HepG2 (cell line): ENCODE data around the gene HAND1. TPM values are rescaled to one million over a fixed set of nuclear protein-coding genes. Genes with fewer than 3 reads are reported as not detected.

Source experiments
- ATAC-seq: fragments of 200-7000 bp; cut with Tn5 transposase; 3 replicates; pipeline ENCODE4 v1.9.1; 2020; ENCODE audit warnings: mild to moderate bottlenecking, moderate library complexity
- BruUV-seq: library from RNA; stranded (reverse); fragments of 400-500 nt; replicated peaks from 2 replicates; lab custom pipeline; 2021; lab: Mats Ljungman, UMichigan
- CTCF ChIA-PET: fragments of 300-600 bp; formaldehyde crosslinking; extraction: SDS; loops from one replicate; lab custom pipeline; 2021; ENCODE audit warnings: low total read pairs, inconsistent platforms, low intra/inter-chr PET ratio; lab: Yijun Ruan, JAX
- POLR2A ChIA-PET: fragments of 350-600 bp; sonication (Branson Sonifier 250); formaldehyde crosslinking; loops from one replicate; lab custom pipeline; 2020; ENCODE audit warnings: antibody characterized with exemption, inconsistent platforms; lab: Yijun Ruan, JAX
- DNase-seq: peaks from one replicate; pipeline ENCODE4 v3.0.0-alpha.2; 2015; ENCODE audit warnings: low spot score
- FAIRE-seq: peaks from 3 replicates; lab custom pipeline; 2011; peaks lifted over from hg19 to GRCh38; lab: Jason Lieb, UNC
- H2AFZ ChIP-seq: one replicate; pipeline ENCODE4 v1.6.1; 2011; ENCODE audit warnings: low read length, inconsistent platforms
- H3K27ac ChIP-seq: fragments of 300-600 bp; 3 replicates; pipeline ENCODE4 v1.8.0; 2011; ENCODE audit warnings: mixed run types, mild to moderate bottlenecking, mixed read lengths, low read length, inconsistent platforms; ENCODE audit not compliant: insufficient read depth; ENCODE audit errors: extremely low read length
- H3K27me3 ChIP-seq, 2 experiments: fragments of 200-600 bp in 1 of 2; 2 replicates in 1 of 2; 3 replicates in 1 of 2; pipeline versions ENCODE4 v1.6.0 to v1.8.0; 2011; ENCODE audit warnings: low read length in 2 of 2, mild to moderate bottlenecking in 2 of 2, moderate library complexity in 2 of 2, inconsistent platforms in 1 of 2; ENCODE audit not compliant: insufficient read depth in 2 of 2, control insufficient read depth in 1 of 2
- H3K36me3 ChIP-seq, 2 experiments: fragments of 200-600 bp in 1 of 2; replicated peaks in 1 of 2; 2 replicates in 1 of 2; 3 replicates in 1 of 2; pipeline versions ENCODE4 v1.5.1 to v1.8.0; 2011; ENCODE audit warnings: low read length in 2 of 2, inconsistent platforms in 1 of 2; ENCODE audit not compliant: insufficient read depth in 2 of 2, control insufficient read depth in 1 of 2
- H3K4me1 ChIP-seq: 2 replicates; pipeline ENCODE4 v1.5.1; 2012; ENCODE audit warnings: low read length, inconsistent platforms; ENCODE audit not compliant: insufficient read depth
- H3K4me2 ChIP-seq: 2 replicates; pipeline ENCODE4 v1.6.0; 2011; ENCODE audit warnings: low read depth, low read length, inconsistent platforms
- H3K4me3 ChIP-seq, 3 experiments: fragments of 200-600 bp in 1 of 3; sonication (generic), shearing (Covaris generic) in 1 of 3; replicated peaks in 1 of 3; 2 replicates each; pipeline ENCODE4 v1.5.1; 2011 to 2016; ENCODE audit warnings: low read length in 3 of 3, inconsistent platforms in 2 of 3, low read depth in 2 of 3, mild to moderate bottlenecking in 2 of 3, control low read depth in 1 of 3, mixed read lengths in 1 of 3; ENCODE audit not compliant: insufficient read depth in 1 of 3
- H3K79me2 ChIP-seq: one replicate; pipeline ENCODE4 v1.6.1; 2011; ENCODE audit warnings: low read length, inconsistent platforms; ENCODE audit not compliant: insufficient read depth
- H3K9ac ChIP-seq: 2 replicates; pipeline ENCODE4 v1.6.0; 2011; ENCODE audit warnings: mild to moderate bottlenecking, low read depth, low read length, inconsistent platforms; ENCODE audit not compliant: insufficient read depth
- H3K9me3 ChIP-seq: 2 replicates; pipeline ENCODE4 v1.5.1; 2012; ENCODE audit warnings: mild to moderate bottlenecking, low read length
- H4K20me1 ChIP-seq: 2 replicates; pipeline ENCODE4 v1.6.0; 2011; ENCODE audit warnings: inconsistent platforms, mild to moderate bottlenecking, low read length, moderate library complexity; ENCODE audit not compliant: insufficient read depth
- LRRFIP1 ChIP-seq: sonication (generic); formaldehyde crosslinking; conservative IDR thresholded peaks from 2 replicates; pipeline ENCODE4 v1.4.0; 2020; ENCODE audit warnings: missing genetic modification reagents
- ZNF775 ChIP-seq: sonication (generic); formaldehyde crosslinking; IDR thresholded peaks from 2 replicates; pipeline ENCODE4 v1.4.0; 2020; ENCODE audit warnings: missing genetic modification reagents, mild to moderate bottlenecking, moderate library complexity, borderline replicate concordance
- WGBS: methylation state at CpG from one replicate; pipeline ENCODE4 v1.1.6; 2017; ENCODE audit warnings: low lambda C conversion rate; 5-methylcytosine and 5-hydroxymethylcytosine counted together
- in situ Hi-C: cut with HindIII; loops from 2 replicates; pipeline ENCODE4 v1.10.0; 2017; ENCODE audit warnings: low pct_unique_long_range_greater_than_20kb; ENCODE audit not compliant: extremely low pct_ligation_motif_present
- intact Hi-C: fragments of 100-400 bp; cut with micrococcal nuclease; formaldehyde crosslinking; loops from one replicate; pipeline ENCODE4 v1.10.0; 2022; ENCODE audit not compliant: unreplicated experiment
- polyA plus RNA-seq, 8 experiments: library from polyadenylated mRNA; depleted of rRNA in 3 of 8; stranded (reverse) in 7 of 8; unstranded in 1 of 8; fragments of >200 nt; fragmentation: Illumina TruSeq in 4 of 8; extraction: Trizol in 4 of 8; gene quantifications; 2 replicates each; pipeline versions ENCODE4 v1.2.1 to v1.2.3, GENCODE V29; 2011 to 2016; ENCODE audit warnings: low read depth in 4 of 8, missing spikeins in 1 of 8, mixed read lengths in 1 of 8; ENCODE audit not compliant: insufficient read depth in 1 of 8
- total RNA-seq, 5 experiments: library from RNA; depleted of rRNA; stranded (reverse); fragments of >200 nt; fragmentation: Illumina TruSeq; extraction: Trizol; gene quantifications; 2 replicates each; pipeline ENCODE4 v1.2.3, GENCODE V29; 2016; ENCODE audit warnings: low read depth in 1 of 5
- TF ChIP-seq, protein P1 (sequence below): sonication (generic); formaldehyde crosslinking; IDR thresholded peaks from 2 replicates; pipeline ENCODE4 v1.4.0; 2020; ENCODE audit warnings: missing genetic modification reagents, borderline replicate concordance

Gene HAND1
- total and polyA plus RNA-seq, 2 of the 13 experiments (the other 11 are each of a cell fraction or from before 2014, with no cell fraction given), result not detected

DNA sequence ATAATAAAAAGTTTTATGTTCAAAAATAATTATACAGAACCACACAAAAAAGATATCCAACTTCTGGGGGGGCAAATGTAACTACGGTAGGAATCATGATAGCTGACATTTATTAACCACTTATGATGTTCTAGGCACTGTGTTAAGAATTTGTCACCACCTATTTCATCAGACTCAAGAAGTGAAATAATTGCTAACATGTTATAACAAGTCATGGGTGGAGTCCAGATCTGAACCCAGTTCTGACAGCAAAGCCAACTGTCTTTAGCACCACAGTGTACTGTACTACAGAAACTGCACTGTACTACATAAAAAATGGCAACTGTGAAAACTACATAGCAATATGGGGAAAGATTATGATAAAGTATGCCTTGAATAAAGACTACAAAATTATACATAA is 35.2 kb downstream of the HAND1 start (continued):
- no peak for TF ChIP-seq ZNF775 (CRISPR knock-in tag)

DNA sequence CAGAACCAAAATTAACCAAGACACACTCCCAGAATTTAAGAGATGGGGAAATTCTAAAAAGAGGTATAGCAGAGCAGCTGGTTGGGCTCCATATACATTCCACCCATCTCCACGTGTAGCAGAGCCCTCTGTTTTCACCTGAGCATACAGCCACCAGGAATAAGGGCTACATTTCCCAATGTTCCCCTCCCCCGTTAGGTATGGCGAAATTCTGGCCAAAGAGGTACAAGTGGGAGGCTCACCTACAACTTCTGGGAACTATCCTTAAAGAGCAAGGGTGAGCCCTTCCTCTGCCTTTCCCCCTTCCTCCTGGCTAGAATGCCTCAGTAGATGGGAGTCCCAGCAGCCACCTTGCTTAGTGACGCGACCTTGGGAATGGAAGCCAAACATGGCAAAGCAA is 37.5 kb downstream of the HAND1 start:
- Histone ChIP-seq H3K36me3 (peaks cover 0 to 27% of the 10 kb centered on the region in 2 experiments; a peak in 4 of 5 replicates), H3K27ac (no peak overlapping the region), H3K79me2 (peaks cover 3% of the 10 kb centered on the region), H4K20me1 (no peaks in the 10 kb centered on the region)
- WGBS, result 100% methylated on average over 2 of the region's 5 CpGs
- TF ChIP-seq LRRFIP1 (CRISPR knock-in tag), result no peak
- TF ChIP-seq, protein P1, sequence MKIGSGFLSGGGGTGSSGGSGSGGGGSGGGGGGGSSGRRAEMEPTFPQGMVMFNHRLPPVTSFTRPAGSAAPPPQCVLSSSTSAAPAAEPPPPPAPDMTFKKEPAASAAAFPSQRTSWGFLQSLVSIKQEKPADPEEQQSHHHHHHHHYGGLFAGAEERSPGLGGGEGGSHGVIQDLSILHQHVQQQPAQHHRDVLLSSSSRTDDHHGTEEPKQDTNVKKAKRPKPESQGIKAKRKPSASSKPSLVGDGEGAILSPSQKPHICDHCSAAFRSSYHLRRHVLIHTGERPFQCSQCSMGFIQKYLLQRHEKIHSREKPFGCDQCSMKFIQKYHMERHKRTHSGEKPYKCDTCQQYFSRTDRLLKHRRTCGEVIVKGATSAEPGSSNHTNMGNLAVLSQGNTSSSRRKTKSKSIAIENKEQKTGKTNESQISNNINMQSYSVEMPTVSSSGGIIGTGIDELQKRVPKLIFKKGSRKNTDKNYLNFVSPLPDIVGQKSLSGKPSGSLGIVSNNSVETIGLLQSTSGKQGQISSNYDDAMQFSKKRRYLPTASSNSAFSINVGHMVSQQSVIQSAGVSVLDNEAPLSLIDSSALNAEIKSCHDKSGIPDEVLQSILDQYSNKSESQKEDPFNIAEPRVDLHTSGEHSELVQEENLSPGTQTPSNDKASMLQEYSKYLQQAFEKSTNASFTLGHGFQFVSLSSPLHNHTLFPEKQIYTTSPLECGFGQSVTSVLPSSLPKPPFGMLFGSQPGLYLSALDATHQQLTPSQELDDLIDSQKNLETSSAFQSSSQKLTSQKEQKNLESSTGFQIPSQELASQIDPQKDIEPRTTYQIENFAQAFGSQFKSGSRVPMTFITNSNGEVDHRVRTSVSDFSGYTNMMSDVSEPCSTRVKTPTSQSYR, result peak; percentile 59
- TF ChIP-seq, all 625 proteins: peak for 1
- POLR2A ChIA-PET, result no interaction called here
- Histone ChIP-seq H3K4me3 (no peak overlapping the region), H2AFZ (no peak overlapping the region), H3K9ac (no peak overlapping the region), H3K4me1 (peaks cover 7% of the 10 kb centered on the region; the same call in 1 of the 2 replicates), H3K9me3 (no peaks in the 10 kb centered on the region), H3K4me2 (no peak overlapping the region), H3K27me3 (no peaks in the 10 kb centered on the region; a peak in 1 of 5 replicates)
- FAIRE-seq (no peak), DNase-seq (no peak), ATAC-seq (no peak)
- CTCF ChIA-PET, result no interaction called here
- BruUV-seq, result no TSS peak
- intact Hi-C loops, result no loop called here
- in situ Hi-C loops, result no loop called here
